GM23338 (cell line): ENCODE measurements around the gene RFX3. TPM values are rescaled to one million over a fixed set of nuclear protein-coding genes. Genes with fewer than 3 reads are reported as not detected.

Experiments
- ATAC-seq: fragments of 200-7000 bp; cut with Tn5 transposase; 3 replicates; pipeline ENCODE4 v1.9.1; 2020
- DNase-seq: peaks from one replicate; pipeline ENCODE4 v3.0.0-alpha.2; 2015; ENCODE audit warnings: low spot score
- H2AFZ ChIP-seq: fragments of 200-600 bp; sonication (generic); 2 replicates; pipeline ENCODE4 v1.8.0; 2016; ENCODE audit warnings: antibody characterized with exemption, mild to moderate bottlenecking, moderate library complexity
- H3F3A ChIP-seq: fragments of 200-600 bp; sonication (generic); replicated peaks from 2 replicates; pipeline ENCODE4 v1.8.0; 2017; ENCODE audit warnings: antibody characterized with exemption, mixed run types, low read depth
- H3K27ac ChIP-seq: fragments of 200-600 bp; sonication (generic); 2 replicates; pipeline ENCODE4 v1.6.1; 2016; ENCODE audit warnings: low read depth
- H3K27me3 ChIP-seq: fragments of 200-600 bp; sonication (generic); 2 replicates; pipeline ENCODE4 v1.8.0; 2016; ENCODE audit warnings: mild to moderate bottlenecking, mixed run types, moderate library complexity; ENCODE audit not compliant: insufficient read depth
- H3K36me3 ChIP-seq: fragments of 200-600 bp; sonication (generic); 2 replicates; pipeline ENCODE4 v1.8.0; 2016; ENCODE audit warnings: mild to moderate bottlenecking; ENCODE audit not compliant: insufficient read depth
- H3K4me1 ChIP-seq: fragments of 200-600 bp; sonication (generic); 2 replicates; pipeline ENCODE4 v1.8.0; 2016; ENCODE audit warnings: mild to moderate bottlenecking, moderate library complexity; ENCODE audit not compliant: insufficient read depth
- H3K4me2 ChIP-seq: fragments of 200-600 bp; sonication (generic); 2 replicates; pipeline ENCODE4 v1.7.1; 2017; ENCODE audit warnings: mixed run types
- H3K4me3 ChIP-seq: fragments of 200-600 bp; sonication (generic); 2 replicates; pipeline ENCODE4 v1.6.1; 2016; ENCODE audit warnings: mixed run types
- H3K79me2 ChIP-seq: fragments of 200-600 bp; sonication (generic); replicated peaks from 2 replicates; pipeline ENCODE4 v1.8.0; 2017; ENCODE audit warnings: mild to moderate bottlenecking; ENCODE audit not compliant: insufficient read depth
- H3K9me2 ChIP-seq: fragments of 200-600 bp; sonication (generic); 2 replicates; pipeline ENCODE4 v1.8.0; 2017; ENCODE audit not compliant: insufficient read depth
- H4K20me1 ChIP-seq: fragments of 200-600 bp; sonication (generic); replicated peaks from 2 replicates; pipeline ENCODE4 v1.8.0; 2017; ENCODE audit warnings: mild to moderate bottlenecking; ENCODE audit not compliant: insufficient read depth
- H3K27ac Mint-ChIP-seq: 2 replicates; pipeline ENCODE4 v1.8.0; 2020; ENCODE audit warnings: inconsistent platforms, mild to moderate bottlenecking, moderate library complexity, mixed read lengths
- H3K27me3 Mint-ChIP-seq: 3 replicates; pipeline ENCODE4 v1.8.0; 2022; ENCODE audit warnings: low read depth, mild to moderate bottlenecking, moderate library complexity, mixed read lengths, inconsistent platforms; ENCODE audit not compliant: insufficient read depth, poor library complexity
- H3K36me3 Mint-ChIP-seq: 3 replicates; pipeline ENCODE4 v1.8.0; 2021; ENCODE audit warnings: low read depth, mild to moderate bottlenecking, inconsistent platforms, moderate library complexity, mixed read lengths
- H3K4me1 Mint-ChIP-seq: 3 replicates; pipeline ENCODE4 v1.8.0; 2020; ENCODE audit warnings: mild to moderate bottlenecking, inconsistent platforms, mixed read lengths
- H3K4me3 Mint-ChIP-seq: 3 replicates; pipeline ENCODE4 v1.8.0; 2021; ENCODE audit warnings: moderate library complexity, mild to moderate bottlenecking, inconsistent platforms, mixed read lengths
- H3K9me3 Mint-ChIP-seq: 3 replicates; pipeline ENCODE4 v1.8.0; 2020; ENCODE audit warnings: moderate library complexity, mild to moderate bottlenecking, inconsistent platforms, mixed read lengths
- CREB1 ChIP-seq: fragments of 250-450 bp; sonication (Bioruptor Pico); IDR thresholded peaks from 2 replicates; pipeline ENCODE4 v1.5.0; 2020; ENCODE audit warnings: low read depth, mild to moderate bottlenecking, moderate library complexity
- EZH2 ChIP-seq: fragments of 200-600 bp; sonication (generic); IDR thresholded peaks from one replicate; pipeline ENCODE4 v1.8.0; 2017; ENCODE audit warnings: antibody characterized with exemption, mild to moderate bottlenecking, low read depth; ENCODE audit not compliant: unreplicated experiment
- EZH2phosphoT487 ChIP-seq: fragments of 200-600 bp; sonication (generic); IDR thresholded peaks from one replicate; pipeline ENCODE4 v1.8.1; 2018; ENCODE audit warnings: antibody characterized with exemption; ENCODE audit not compliant: unreplicated experiment
- NANOG ChIP-seq: IDR thresholded peaks from 2 replicates; pipeline ENCODE4 v1.6.1; 2016; ENCODE audit warnings: antibody characterized with exemption, borderline replicate concordance
- POLR2AphosphoS5 ChIP-seq: IDR thresholded peaks from 2 replicates; pipeline ENCODE4 v1.6.1; 2016; ENCODE audit warnings: antibody characterized with exemption, low read depth
- ZNF114 ChIP-seq: fragments of 250-450 bp; sonication (Bioruptor Pico); IDR thresholded peaks from 2 replicates; pipeline ENCODE4 v1.5.0; 2020; ENCODE audit warnings: mild to moderate bottlenecking, moderate library complexity
- ZNF331 ChIP-seq: fragments of 250-450 bp; sonication (Bioruptor Pico); IDR thresholded peaks from 2 replicates; pipeline ENCODE4 v1.5.0; 2020; ENCODE audit warnings: low read depth, mild to moderate bottlenecking, moderate library complexity
- polyA plus RNA-seq: library from polyadenylated mRNA; unstranded; fragments of >200 nt; fragmentation: Nextera tagmentation; extraction: Ambion mirVana; gene quantifications from 2 replicates; pipeline ENCODE4 v1.2.1, GENCODE V29; 2016
- total RNA-seq: library from RNA; depleted of rRNA; stranded (reverse); fragments of >200 nt; shearing (Covaris generic); gene quantifications from 2 replicates; pipeline ENCODE4 v1.2.3, GENCODE V29; 2014
- TF ChIP-seq, protein P1 (sequence below): IDR thresholded peaks from 2 replicates; pipeline ENCODE4 v1.6.1; 2016; ENCODE audit warnings: antibody characterized with exemption
- TF ChIP-seq, protein P2 (sequence below): IDR thresholded peaks from one replicate; pipeline ENCODE4 v1.6.1; 2018; ENCODE audit warnings: antibody characterized with exemption; ENCODE audit not compliant: unreplicated experiment

The RFX3 gene
- total and polyA plus RNA-seq, 2 experiments from 2014 or later = 9.8 to 22.1 TPM

DNA sequence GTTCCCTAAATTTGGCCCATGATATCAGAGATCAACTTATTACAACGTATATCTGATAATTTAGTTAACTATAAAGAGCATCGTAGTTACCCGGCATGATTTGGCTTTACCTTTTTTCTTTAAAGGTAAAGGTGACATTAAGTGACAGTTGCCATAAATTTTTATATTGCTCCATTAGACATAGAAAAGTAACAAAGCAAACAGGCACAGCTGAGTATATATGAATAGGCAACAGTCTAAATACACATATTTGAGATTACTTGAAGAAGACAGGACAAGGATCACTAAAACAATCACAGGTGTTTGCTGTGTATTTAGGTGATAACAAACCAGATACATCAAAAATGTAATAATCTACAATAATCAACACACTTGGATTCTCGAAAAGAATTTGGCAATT lies 34.8 kb downstream of the RFX3 start:
- Mint-ChIP-seq H3K4me3 (no peak overlapping the region), H3K9me3 (no peaks in the 10 kb centered on the region), H3K27me3 (no peaks in the 10 kb centered on the region), H3K36me3 (no peaks in the 10 kb centered on the region), H3K27ac (no peak overlapping the region), H3K4me1 (no peaks in the 10 kb centered on the region)
- no peak for TF ChIP-seq ZNF114 (CRISPR knock-in tag)
- TF ChIP-seq POLR2AphosphoS5 = no peak
- TF ChIP-seq, protein P1, sequence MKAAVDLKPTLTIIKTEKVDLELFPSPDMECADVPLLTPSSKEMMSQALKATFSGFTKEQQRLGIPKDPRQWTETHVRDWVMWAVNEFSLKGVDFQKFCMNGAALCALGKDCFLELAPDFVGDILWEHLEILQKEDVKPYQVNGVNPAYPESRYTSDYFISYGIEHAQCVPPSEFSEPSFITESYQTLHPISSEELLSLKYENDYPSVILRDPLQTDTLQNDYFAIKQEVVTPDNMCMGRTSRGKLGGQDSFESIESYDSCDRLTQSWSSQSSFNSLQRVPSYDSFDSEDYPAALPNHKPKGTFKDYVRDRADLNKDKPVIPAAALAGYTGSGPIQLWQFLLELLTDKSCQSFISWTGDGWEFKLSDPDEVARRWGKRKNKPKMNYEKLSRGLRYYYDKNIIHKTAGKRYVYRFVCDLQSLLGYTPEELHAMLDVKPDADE = no peak
- no peak for TF ChIP-seq NANOG
- TF ChIP-seq, protein P2, sequence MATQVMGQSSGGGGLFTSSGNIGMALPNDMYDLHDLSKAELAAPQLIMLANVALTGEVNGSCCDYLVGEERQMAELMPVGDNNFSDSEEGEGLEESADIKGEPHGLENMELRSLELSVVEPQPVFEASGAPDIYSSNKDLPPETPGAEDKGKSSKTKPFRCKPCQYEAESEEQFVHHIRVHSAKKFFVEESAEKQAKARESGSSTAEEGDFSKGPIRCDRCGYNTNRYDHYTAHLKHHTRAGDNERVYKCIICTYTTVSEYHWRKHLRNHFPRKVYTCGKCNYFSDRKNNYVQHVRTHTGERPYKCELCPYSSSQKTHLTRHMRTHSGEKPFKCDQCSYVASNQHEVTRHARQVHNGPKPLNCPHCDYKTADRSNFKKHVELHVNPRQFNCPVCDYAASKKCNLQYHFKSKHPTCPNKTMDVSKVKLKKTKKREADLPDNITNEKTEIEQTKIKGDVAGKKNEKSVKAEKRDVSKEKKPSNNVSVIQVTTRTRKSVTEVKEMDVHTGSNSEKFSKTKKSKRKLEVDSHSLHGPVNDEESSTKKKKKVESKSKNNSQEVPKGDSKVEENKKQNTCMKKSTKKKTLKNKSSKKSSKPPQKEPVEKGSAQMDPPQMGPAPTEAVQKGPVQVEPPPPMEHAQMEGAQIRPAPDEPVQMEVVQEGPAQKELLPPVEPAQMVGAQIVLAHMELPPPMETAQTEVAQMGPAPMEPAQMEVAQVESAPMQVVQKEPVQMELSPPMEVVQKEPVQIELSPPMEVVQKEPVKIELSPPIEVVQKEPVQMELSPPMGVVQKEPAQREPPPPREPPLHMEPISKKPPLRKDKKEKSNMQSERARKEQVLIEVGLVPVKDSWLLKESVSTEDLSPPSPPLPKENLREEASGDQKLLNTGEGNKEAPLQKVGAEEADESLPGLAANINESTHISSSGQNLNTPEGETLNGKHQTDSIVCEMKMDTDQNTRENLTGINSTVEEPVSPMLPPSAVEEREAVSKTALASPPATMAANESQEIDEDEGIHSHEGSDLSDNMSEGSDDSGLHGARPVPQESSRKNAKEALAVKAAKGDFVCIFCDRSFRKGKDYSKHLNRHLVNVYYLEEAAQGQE = no peak
- H3K27ac ChIP-seq = no peak overlapping the region
- no peak overlapping the region for H3K4me2 ChIP-seq
- H3K27me3 ChIP-seq = no peaks in the 10 kb centered on the region
- no peaks in the 10 kb centered on the region for H3K36me3 ChIP-seq
- no peak for DNase-seq
- H3K4me3 ChIP-seq = no peak overlapping the region
- H3K79me2 ChIP-seq = peaks cover 20% of the 10 kb centered on the region
- no peaks in the 10 kb centered on the region for H3K4me1 ChIP-seq
- no peak for ATAC-seq
- no peak overlapping the region for H2AFZ ChIP-seq
- H4K20me1 ChIP-seq = no peaks in the 10 kb centered on the region
- no peaks in the 10 kb centered on the region for H3F3A ChIP-seq
- H3K9me2 ChIP-seq = no peaks in the 10 kb centered on the region

DNA sequence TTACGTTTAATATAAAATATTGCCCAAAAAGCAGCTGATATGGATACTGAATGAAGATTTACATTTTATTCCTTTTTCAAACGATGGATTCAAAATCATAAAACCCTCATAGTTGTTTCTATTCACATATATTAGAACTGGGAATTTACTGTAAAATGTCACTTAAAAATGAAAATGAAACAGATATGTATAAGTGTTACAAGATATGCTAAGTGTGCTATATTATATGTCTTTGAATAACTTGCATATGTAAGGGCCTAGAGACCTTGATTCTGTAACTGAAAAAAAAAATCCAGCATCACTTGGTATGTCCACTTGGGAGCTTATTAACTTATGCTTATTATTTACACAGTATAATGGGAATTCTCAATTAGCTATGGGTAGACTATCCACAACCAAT lies 43.2 kb downstream of the RFX3 start:
- Mint-ChIP-seq H3K4me1 (peaks cover 24% of the 10 kb centered on the region), H3K36me3 (no peaks in the 10 kb centered on the region), H3K4me3 (no peak overlapping the region), H3K9me3 (no peaks in the 10 kb centered on the region), H3K27me3 (no peaks in the 10 kb centered on the region), H3K27ac (no peak overlapping the region)
- H3K27ac ChIP-seq = no peak overlapping the region
- H3K36me3 ChIP-seq = no peaks in the 10 kb centered on the region
- DNase-seq (no peak), ATAC-seq (no peak)
- H3K4me3 ChIP-seq = no peak overlapping the region
- H3K4me2 ChIP-seq = no peak overlapping the region
- no peak overlapping the region for H2AFZ ChIP-seq
- no peaks in the 10 kb centered on the region for H3K27me3 ChIP-seq
- no peaks in the 10 kb centered on the region for H3K9me2 ChIP-seq
- peaks cover 23% of the 10 kb centered on the region for H3K4me1 ChIP-seq
- no peaks in the 10 kb centered on the region for H3F3A ChIP-seq
- H4K20me1 ChIP-seq = no peaks in the 10 kb centered on the region
- no peaks in the 10 kb centered on the region for H3K79me2 ChIP-seq
- TF ChIP-seq ZNF114 (CRISPR knock-in tag) (no peak), ZNF331 (no peak), NANOG (no peak), CREB1 (CRISPR knock-in tag) (no peak), EZH2 (no peak), POLR2AphosphoS5 (no peak), EZH2phosphoT487 (no peak)
- TF ChIP-seq, protein P2 = no peak
- TF ChIP-seq, protein P1 = no peak
